Vagina (tissue), 2 donors: ENCODE data around the gene L1CAM.

Experiments
- CTCF ChIP-seq, 3 experiments: fragments of 450-650 bp in 2 of 3; fragments of 200-600 bp in 1 of 3; sonication (generic) in 1 of 3; IDR thresholded peaks; one replicate each; pipeline ENCODE4 v1.5.1; 2017 to 2019; ENCODE audit warnings: antibody characterized with exemption in 3 of 3, mild to moderate bottlenecking in 2 of 3, moderate library complexity in 2 of 3
- POLR2A ChIP-seq, 2 donors: fragments of 450-650 bp; IDR thresholded peaks; one replicate each; pipeline ENCODE4 v1.6.1; 2017; ENCODE audit warnings: antibody characterized with exemption in 2 of 2, mild to moderate bottlenecking in 2 of 2, moderate library complexity in 2 of 2

- TF ChIP-seq CTCF (IDR thresholded peaks at IDR 0.05) (no peak), POLR2A (IDR thresholded peaks at IDR 0.05) (no peak)
These were observed 21.9 kb downstream of the L1CAM start for GRCh38 chrX:153864101-153864500.
